Urothelium cell line (cell line): ENCODE results near the gene RANBP9.

Experiments used
- DNase-seq: peaks from one replicate; pipeline ENCODE4 v3.0.0; 2011; ENCODE audit warnings: low spot score, mixed read lengths
- FAIRE-seq: peaks from 2 replicates; lab custom pipeline; 2011; peaks lifted over from hg19 to GRCh38; lab: Jason Lieb, UNC

Gene RANBP9

DNA sequence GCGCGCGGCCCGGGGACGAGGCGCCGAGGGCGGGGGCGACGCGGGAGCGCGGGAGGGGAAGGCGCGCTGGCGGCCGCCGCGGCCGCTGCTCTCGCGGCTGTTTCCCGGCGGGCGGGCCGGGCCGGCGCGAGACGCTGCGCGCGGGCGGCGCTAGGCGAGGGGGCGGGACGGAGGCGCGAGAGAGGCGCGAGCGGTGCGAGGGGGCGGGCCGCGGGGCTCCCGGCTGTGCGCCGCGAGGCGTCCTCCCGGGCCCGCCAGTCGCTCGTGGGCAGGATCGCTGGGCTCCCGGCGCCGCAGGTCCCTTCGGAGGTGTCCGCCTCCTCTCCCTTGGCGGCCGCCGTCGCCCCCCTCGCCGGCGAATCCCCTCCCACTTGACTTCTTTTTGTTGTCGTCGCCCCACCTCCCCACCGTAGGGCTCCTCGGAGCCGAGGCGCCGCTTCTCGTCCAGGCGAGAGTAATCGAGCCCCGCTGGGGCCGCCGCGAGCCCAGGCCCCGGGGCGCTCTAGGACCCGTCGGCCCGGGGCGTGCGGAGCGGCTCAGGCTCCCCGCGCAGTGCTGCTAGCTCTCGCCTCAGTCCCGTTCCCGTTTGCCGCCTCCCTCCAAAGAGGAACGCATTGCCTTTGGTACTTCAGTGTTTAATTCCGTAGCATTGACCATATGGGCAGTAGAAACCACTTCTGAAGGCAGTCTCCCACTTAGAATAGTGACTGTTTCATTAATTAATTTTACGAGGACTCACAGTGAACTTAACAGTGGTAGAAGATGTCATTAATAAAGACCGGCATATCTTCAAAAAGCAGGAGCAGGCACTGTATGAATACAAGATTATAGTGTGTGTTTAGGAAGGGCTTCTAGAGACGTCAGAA lies at the start of gene RANBP9:
TSS of gene RANBP9 (minus strand) at position 103 of the 866 bp plus-strand sequence. CDS start 330 bp downstream, outside the sequence.
- DNase-seq, result peak; percentile 92
- FAIRE-seq, result no peak

DNA sequence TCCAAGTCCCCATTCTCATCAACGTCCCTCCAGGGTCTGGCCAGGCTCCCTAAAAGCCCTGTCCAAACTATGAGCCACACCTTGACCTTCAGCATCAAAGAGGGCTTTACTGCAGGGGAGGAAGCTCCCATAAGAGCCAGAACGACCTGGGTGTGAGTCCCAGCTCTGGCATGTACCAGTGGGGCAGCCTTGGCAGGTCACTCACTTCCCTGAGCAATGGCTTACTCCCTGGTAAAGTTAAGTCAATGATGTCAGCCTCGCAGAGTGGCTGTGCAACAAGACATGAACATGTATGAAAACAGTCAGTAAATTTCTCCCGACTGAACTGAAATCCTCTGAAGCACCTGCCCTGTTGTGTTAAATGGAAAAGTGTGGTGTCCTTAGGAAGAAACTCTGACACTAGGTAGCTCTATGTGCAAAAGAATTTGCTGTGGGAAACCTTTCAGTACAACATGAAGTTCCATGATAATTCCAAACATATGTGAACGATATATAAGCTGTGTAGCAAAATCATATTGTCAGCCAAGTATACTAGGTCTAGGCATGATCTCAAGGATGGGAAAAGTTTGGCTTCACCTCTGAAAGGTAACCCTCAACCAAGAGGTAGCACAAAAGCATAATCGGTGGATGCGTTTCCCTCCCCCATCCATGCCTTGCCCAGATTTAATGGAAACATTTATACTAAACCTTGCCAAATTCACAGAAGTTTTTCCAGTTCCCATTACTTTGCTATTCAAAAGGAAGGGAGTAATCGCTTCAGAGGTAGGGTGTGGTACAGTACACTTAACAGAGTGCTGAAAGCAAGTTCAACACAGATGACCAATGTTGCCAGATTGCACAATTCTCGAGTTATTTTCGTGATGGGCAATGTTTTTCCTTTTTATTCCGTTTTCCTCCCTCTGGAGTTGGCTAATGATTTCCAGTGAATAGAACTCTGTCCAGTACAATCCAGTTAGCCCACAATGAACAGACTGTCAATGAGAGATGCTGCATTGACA lies 49.0 kb upstream of the RANBP9 start:
- DNase-seq (no peak), FAIRE-seq (no peak)

DNA sequence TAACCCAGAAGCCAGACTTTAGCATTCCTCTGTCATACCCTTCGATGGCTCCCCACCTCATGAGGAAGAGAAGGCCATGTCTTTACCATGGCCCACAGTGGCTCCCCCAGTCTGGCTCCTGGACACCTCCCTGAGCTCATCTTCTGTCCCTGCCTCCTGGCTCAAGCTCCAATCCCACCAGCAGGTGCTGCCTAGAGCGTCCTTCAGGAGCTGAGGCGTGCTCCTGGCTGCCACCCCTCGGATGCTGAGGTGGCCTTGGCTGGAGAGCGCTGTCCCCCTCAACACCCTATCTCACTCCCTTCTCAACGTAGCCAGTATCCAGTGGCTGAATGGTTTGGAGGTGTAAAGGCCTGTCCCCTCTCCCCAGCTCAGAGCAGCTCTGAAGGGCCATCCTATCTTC lies 47.4 kb upstream of the RANBP9 start:
- DNase-seq (no peak), FAIRE-seq (no peak)

DNA sequence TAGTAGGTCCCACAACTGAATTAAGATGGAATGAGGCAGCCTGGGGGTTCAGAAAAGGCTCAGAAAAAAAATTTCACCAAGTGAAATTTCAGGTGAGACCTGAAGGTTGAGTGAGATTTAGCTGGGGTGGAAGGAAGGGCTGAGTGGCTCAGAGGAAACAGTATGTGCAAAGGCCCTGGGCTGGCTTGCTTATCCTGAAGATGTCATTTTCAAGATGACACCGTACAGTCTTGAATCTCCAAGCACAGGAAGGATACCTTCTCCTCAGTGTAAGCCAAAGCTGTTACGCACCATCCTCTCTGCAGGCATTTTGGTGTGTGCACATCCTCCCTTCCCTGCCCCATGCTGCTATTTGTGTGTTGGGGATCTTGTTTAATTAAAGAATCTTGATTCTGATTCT lies 43.0 kb upstream of the RANBP9 start:
- DNase-seq (no peak), FAIRE-seq (no peak)

DNA sequence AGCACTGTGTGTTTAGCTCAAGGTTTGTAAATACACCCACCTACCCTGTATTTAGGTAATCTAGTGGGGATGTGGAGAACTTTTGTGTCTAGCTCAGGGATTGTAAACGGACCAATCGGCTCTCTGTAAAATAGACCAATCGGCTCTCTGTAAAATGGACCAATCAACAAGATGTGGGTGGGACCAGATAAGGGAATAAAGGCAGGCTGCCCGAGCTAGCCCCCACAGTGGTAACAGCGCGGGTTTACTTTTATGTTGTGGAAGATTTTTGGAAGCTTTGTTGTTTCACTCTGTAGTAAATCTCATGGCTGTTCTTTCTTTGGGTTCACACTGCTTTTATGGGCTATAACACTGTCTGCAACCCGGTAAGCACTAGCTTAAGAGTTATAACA lies 32.1 kb upstream of the RANBP9 start:
- FAIRE-seq (no peak), DNase-seq (no peak)

DNA sequence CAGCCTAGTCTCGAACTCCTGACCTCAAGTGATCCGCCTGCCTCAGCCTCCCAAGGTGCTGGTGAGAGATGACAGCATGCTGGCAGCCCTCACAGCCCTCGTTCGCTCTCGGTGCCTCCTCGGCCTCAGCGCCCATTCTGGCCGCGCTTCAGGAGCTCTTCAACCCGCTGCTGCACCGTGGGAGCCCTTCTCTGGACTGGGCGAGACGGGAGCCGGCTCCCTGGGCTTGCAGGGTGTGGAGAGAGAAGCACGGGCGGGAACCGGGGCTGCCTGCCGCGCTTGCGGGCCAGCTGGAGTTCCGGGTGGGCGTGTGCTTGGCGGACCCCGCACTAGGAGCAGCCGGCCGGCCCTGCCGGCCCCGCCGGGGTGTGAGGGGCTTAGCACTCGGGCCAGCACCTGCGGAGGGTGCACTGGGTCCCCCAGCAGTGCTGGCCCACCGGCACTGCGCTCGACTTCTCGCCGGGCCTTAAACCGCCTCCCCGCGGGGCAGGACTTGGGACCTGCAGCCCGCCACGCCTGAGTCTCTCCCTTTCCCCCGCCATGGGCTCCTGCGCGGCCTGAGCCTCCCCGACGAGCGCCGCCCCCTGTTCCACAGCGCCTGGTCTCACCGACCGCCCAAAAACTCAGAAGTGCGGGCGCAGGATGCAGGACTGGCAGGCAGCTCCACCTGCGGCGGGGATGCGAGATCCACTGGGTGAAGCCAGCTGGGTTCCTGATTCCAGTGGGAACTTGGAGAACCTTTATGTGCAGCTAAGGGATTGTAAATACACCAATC lies 31.5 kb upstream of the RANBP9 start:
- DNase-seq (no peak), FAIRE-seq (no peak)

DNA sequence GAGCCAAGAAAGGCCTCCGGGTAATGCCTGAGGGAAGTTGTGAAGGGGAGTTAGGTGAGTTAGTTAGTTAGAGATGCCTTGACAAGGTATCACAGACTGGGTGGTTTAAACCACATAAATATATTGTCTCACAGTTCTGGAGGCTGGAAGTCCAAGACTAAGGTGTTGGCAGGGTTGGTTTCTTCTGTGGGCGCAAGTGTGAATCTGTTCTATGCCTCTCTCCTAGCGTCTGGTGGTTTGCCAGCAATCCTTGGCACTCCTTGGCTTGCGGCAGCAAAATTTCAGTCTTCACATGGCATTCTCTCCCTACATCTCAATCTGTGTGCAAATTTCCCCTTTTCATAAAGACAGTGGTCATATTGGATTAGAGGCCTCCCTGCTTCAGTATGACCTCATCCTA lies 29.7 kb upstream of the RANBP9 start:
- FAIRE-seq (no peak), DNase-seq (no peak)

DNA sequence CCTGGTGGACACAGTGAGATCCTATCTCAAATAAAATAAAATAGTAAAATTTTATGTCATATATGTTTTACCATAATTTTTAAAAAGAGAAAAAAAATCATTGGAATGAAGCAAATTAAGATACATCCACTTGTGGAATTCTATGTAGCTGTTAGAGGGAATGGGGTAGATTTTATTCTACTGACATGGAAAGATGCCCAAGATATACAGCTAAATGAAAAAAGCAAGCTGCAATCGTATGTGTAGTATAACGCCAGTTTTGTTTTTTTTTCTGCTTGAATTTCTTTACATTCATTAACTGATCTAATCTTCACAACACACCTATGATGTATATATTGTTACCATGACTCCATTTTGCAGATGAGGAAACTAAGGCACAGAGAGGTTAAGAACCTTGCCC lies 23.4 kb upstream of the RANBP9 start:
- no peak for FAIRE-seq
- no peak for DNase-seq

DNA sequence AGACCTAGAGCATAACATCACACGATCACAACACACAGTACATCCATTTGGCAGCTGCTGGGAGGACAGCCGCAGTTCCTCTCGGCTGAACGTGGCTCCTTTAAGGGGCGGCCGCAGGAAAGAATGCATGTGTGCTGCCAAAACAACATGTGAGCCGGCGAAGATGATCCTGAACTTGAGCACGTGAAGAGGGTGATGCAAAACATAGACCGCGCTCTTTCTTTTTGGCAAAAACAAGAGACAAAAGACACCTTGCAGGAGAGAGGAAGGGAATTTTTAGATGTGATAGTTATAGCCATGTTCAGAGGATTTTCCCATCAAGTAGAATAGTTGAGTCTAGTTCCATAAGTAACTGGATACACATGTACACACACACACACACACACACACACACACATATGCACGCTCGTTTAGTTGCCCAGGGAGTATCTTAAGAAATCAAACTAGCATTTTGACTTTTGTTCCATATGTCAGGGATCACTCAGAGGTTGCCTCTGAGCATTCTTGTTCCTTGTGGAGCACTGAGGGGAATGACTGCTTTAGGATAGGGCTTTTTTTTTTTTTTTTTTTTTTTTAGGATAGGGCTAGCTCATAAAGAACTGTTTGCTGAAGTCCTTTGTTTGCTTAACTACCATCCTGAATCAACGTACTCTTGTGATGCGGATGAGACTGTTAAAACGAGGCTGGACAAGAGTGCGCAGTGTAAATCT lies 21.7 kb upstream of the RANBP9 start:
- DNase-seq (peak; percentile 82), FAIRE-seq (no peak)

DNA sequence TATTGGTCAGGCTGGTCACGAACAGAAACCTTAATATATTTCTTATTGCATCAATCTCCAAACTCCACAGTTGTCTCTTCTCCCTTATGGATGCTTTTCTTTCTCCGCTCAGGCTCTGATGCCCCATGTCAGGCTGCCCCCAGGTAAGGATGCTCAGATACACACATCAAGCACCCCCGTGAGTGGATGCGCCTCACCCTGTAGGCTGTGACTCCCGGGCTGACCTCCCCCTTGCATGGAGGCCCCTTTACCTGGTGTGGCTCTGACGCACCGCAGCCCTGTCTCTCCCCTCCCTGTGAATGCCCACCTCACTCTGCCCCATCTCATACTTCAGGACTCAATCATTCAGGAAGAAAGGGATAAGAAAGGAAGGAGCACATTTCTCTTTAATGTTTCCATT lies 19.1 kb upstream of the RANBP9 start:
- DNase-seq, result no peak
- no peak for FAIRE-seq

DNA sequence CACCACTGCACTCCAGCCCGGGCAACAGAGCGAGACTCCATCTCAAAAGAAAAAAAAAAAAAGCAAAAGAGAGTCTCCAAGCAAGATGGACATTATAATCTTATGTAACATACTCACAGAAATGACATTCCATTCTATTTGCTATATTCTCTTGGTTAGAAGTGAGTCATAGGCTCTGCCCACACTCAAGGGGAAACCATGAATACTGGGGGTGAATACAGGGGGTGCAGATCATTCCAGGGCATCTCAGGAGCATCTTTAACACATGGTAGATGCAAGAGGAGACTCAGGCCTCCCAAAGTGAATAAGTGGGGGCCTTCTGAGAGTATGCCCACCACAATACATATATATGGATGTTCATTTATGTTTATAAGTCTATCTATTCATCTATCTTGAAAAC lies 18.3 kb upstream of the RANBP9 start:
- DNase-seq, result peak; percentile 53
- FAIRE-seq, result no peak

DNA sequence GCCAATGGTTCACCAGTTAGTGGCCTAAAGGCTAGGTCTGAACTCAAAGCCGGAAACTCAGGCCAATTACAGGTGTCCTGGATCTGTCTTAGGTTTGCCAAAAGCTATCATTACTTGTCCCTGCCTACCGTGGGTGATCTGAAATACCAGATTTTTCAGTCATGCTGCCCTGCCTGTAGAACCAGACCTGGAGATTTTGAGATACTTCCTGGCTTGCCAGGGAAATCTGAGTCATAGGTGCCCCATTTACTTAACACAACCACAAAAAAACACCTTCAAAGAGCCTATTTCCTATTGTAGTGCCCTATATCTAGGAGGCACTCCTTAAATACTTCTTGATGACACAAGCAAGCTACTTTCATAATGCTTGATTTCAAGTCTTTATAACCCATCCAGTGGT lies 13.9 kb upstream of the RANBP9 start:
- DNase-seq (peak; percentile 73), FAIRE-seq (no peak)

DNA sequence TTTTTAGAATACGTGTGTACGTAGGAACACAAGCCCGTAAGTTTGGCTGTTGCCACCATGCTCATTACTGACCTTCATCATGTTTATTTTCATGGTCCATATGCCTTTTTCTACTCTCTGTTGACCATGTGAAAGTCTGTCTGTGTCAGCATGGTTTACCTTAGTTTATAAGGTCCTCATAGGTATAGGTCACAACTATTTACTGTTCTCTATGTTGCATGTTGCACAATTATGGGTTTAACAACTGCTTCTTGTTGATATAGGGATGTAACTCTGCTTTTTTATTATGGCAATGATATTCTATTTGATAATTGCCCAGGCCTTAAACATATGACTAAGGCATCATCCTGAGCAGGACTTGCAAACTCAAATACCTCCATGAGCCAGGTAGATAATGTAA lies 13.4 kb upstream of the RANBP9 start:
- DNase-seq (no peak), FAIRE-seq (no peak)

DNA sequence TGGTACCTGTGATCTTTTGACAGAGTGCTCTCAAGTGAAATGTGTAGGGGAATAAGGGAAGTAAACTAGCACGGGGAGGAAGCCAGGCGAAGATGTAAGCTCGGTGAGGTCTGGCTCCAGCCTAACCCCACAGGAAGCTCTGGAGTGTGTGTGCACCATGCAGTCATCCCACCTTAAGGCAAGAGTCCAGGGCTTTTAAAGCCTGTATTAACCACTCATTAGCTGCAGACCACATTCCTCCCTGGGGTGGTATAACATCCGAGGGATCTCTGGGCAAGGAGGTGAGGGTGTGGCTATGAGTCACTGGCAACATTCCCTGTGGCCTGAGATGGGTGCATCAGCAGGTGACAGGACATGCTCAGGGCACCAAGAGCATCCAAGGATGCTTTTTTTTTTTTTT lies 12.5 kb upstream of the RANBP9 start:
- DNase-seq (peak; percentile 81), FAIRE-seq (no peak)

DNA sequence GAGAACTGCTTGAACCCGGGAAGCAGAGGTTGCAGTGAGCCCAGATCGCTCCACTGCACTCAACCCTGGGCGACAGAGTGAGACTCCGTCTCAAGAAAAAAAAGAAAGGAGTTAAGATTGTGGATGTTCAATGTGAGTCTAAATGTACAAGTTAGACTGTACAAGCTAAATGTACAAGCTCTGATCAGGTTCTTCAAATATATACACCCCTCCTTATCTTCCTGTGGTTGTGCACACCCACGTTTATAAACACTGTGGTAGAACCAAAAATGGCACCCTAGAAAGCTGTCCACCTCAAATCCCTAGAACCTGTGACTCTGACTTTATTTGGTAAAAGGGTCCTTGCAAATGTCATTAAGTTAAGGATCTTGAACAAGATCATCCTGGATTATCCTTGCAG lies 11.2 kb upstream of the RANBP9 start:
- DNase-seq (no peak), FAIRE-seq (no peak)

DNA sequence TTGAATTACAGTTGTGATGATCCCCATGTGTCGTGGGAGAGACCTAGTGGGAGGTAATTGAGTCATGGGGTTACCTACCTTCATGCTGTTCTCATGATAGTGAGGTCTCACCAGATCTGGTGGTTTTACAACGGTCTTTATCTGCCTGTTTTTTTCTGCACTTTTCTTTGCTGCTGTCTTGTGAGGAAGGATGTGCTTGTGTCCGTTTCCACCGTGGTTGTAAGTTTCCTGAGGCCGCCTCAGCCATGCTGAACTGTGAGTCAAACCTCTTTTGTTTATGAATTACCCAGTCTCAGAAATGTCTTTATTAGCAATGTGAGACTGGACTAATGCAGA lies 6.5 kb upstream of the RANBP9 start:
- DNase-seq (no peak), FAIRE-seq (no peak)

DNA sequence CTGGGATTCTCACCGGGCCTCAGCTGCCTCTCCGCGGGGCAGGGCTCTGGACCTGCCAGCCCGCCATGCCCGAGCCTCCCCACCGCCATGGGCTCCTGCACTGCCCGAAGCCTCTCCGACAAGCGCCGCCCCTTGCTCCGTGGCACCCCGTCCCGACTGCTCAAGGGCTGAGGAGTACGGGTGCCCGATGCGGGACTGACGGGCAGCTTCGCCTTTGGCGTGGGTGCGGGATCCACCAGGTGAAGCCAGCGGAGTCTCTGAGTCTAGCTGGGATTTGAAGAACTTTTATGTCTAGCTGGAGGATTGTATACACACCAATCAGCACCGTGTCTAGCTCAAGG lies 5.3 kb upstream of the RANBP9 start:
- DNase-seq (no peak), FAIRE-seq (no peak)

DNA sequence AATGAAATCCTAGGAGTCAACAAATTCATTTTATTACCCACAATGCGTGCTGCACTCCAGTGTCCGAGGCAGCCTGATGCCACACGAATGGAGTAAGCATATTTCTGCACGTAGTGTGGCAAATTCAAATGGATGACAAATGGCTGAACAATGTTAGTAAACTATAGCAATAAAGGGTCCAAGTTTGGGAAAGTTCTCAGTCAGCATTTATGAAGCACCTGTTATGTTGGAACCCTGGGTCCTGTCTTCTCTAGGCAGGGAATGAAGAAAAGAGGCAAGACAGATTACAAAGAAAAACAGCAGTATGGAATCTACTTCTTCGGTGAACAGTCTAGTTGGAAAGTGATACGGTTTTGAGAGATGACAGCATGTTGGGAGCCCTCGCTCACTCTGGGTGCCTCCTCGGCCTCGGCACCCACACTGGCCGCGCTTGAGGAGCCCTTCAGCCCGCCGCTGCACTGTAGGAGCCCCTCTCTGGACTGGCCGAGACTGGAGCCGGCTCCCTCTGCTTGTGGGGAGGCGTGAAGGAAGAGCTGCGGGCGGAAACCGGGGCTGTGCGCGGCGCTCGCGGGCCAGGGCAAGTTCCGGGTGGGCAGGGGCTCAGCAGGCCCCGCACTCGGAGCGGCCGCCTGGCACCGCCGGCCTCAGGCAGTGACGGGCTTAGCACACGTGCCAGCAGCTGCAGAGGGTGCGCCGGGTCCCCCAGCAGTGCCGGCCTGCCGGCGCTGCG lies 4.8 kb upstream of the RANBP9 start:
- no peak for FAIRE-seq
- DNase-seq, result no peak

DNA sequence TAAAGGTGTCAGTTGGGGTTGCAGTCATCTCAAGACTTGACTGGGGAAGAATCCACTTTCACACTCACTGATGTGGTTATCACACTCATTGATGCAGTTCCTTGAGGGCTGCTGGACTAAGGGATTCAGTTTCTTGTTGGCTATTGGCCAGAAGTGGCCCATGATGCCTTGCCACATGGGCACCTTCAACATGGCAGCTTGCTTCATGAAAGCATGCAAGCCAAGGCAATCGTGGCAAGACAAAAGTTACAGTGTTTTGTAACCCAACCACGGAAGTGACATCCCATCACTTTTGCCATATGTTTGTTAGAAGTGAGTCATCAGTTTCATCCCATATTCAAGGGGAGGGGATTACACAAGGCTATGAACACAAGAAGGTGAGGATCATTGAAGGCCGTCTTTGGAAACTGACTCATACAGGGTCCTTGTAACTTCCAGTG lies 3.8 kb upstream of the RANBP9 start:
- no peak for DNase-seq

DNA sequence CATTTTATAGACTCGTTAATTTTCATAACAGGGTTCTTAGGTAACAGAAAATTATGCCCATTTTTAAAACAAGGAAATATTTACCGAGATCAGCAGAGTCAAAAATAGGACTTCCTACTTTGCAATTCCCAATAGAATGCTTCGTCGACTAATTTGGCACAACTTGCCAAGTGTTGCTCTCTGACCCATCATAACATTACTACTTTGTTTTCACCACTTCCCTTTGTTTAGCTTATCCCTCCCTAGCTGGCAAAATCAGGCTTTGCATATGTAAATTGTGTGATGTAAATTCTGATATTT lies 914 bp upstream of the RANBP9 start:
- FAIRE-seq (no peak), DNase-seq (no peak)

More for the DNA sequence above, 3.8 kb upstream of the RANBP9 start:
- no peak for FAIRE-seq
